Measurements from ENCODE around the gene AKAP8L.

GRCh38 chr19:15332311-15332996, 86.3 kb downstream of the AKAP8L start, which contains the start of gene BRD4:
- TF ChIP-seq CTCF (IDR thresholded peaks at IDR 0.05 in 8 of 11, conservative IDR thresholded peaks at IDR 0.05 in 3 of 11) (no peak), POLR2A (IDR thresholded peaks at IDR 0.05) (peak in 1 of 3 donors; percentile 33), POLR2AphosphoS5 (IDR thresholded peaks at IDR 0.05) (peak; percentile 68 to 80 (median 75))

Data from spleen (tissue), 7 donors.